Measurements from ENCODE around the gene HOMER3.
"Not testable (repeated sequence)": the region's sequence is repeated elsewhere in the genome, so short reads cannot be mapped to it uniquely, and the experiment has no call there.

Gene HOMER3

GRCh38 chr19:18952364-18953003 lies 11.5 kb upstream of the HOMER3 start:
- not testable (repeated sequence) for DNase-seq

DNA sequence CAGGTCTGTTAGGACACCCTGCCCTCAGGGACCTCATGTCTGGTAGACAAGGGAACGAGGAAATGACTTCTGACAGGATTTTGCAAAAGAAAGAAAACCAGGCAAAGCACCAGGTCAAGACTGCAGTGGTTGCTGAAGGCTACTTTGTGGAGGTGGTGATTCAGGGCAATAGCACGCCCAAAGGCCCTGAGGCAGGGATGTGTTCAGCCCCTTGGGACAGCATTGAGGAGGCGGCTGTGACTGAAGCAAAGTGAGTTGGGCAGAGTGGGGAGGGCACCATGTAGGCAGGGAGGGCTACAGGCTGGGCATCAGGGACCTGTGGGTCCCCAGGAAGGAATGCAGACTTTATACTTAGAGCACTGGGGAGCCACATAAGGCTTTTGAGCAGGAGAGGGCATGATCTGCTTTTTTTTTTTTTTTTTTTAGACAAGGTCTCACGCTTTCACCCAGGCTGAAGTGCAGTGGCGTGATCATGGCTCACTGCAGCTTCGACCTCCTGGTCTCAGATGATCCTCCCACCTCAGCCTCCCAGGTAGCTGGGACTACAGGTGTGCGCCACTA lies 10.8 kb upstream of the HOMER3 start:
- DNase-seq = no peak

DNA sequence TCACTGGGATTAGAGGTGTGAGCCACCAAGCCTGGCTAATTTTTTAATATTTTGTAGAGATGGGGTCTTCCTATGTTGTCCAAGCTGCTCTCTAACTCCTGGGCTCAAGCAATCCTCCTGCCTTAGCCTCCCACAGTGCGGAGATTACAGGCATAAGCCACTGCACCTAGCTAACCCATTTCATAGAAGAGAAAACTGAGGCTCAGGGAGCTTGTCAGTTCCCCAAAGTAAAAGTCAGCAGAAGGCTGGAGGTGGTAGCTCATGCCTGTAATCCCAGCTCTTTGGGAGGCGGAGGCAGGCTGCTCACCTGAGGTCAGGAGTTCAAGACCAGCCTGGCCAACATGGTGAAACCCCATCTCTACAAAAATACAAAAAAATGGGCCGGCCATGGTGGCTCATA lies 8.8 kb upstream of the HOMER3 start:
- no peak for DNase-seq

DNA sequence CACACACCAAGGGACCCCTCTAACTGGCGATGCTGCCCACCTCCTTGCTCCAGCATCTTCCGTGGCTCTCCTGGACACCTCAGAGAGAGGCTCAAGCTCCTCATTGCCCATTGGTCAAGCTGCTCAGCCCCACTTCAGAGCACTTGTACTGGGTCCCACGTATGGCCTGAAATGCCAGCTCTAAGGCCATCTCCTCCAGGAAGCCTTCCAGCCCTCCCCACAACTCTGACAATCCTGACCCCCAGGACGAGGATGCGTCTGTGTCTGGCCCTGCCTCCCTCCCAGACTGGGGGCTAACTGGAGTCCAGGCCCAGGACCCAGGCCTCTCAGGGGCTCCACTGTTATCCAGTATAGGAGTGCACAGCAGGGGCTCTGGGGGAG lies 7.9 kb upstream of the HOMER3 start:
- DNase-seq = no peak

- no peak for DNase-seq
These were observed 7.3 kb upstream of the HOMER3 start for GRCh38 chr19:18948075-18948975.

GRCh38 chr19:18946918-18947317 lies 5.9 kb upstream of the HOMER3 start:
- DNase-seq = no peak

DNA sequence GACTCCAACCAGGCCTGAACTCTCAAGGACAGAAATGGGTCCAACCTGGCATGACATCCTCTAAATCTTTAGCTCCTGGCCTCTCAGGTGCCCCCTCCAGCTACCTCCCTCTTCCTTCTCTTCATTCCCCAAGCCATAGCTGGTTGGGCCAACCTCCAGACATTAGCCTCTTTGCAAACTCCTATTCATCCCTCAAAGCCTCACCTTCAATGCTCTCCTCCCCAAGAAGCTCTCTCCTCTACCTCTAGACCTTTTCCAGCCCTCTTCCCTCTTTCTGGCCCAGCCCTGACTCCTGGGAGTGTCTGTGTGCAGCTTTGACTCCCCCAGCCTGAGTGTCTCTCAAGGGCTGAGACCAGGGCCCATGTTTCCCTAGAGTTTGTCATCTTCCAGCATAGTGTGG lies 5.3 kb upstream of the HOMER3 start:
- no peak for DNase-seq

- no peak for DNase-seq
These were observed 4.3 kb upstream of the HOMER3 start for GRCh38 chr19:18945297-18945696.

GRCh38 chr19:18943465-18943864 lies 2.4 kb upstream of the HOMER3 start:
- DNase-seq = no peak

- no peak for DNase-seq
These were observed 1.7 kb upstream of the HOMER3 start for GRCh38 chr19:18942692-18943091.

DNA sequence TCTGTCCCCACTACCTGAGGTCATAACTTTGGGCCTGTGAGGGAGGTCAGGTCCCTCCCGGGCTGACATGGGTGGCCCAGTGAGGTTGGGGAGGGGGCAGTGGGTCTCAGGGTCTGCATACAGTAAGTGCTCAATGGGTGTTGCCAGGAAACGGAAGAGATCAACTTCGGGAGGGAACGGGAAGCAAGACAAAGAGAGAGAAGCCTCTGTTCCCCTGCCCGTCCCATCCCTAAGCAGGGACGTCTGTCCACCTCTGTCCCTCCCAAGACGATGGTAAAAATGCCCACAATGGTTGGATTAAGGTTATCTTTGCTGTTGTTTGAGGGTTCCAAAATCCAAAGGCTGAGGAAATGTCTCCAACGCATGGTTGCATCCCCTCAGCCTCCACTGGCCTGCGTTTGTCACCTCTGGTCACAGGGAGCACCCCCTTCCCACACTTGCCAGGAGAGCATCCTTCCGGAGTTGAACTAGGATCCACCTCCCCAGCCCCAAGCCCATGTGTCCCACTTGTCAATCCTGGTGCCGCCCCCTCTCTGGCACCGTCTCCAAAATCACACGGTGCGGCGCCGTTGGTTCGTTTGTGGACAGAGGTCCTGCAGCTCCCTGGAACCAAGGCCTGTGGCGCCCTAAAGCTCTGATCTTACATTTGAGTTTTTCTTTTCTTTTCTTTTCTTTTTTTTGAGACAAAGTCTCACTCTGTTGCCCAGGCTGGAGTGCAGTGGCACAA lies 774 bp upstream of the HOMER3 start:
- no peak for DNase-seq

GRCh38 chr19:18939922-18940768 lies 872 bp downstream of the HOMER3 start:
- DNase-seq = no peak

- DNase-seq = no peak
These were observed 1.9 kb downstream of the HOMER3 start for GRCh38 chr19:18939163-18939562.

DNA sequence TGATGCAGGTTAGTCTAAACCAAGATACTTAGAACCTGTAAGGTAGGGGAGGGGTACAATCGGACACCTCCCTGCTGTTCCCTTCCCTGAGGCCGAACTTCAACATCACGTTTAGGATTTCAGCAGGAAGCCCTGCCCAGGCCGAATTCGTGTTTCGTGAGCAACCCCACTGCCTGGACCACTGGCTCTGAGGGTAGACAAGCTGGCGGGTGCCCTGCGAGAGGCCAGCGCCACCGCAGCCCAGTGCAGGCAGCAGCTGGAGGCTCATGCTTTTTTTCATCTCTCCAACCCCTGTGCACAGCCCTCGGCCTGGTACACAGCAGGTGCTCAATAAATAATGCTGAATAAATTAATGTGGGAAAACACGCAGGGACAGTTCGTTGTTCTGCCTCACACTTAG lies 7.7 kb downstream of the HOMER3 start:
- DNase-seq = no peak

GRCh38 chr19:18932216-18932841 lies 8.7 kb downstream of the HOMER3 start:
- DNase-seq = peak; percentile 84

DNA sequence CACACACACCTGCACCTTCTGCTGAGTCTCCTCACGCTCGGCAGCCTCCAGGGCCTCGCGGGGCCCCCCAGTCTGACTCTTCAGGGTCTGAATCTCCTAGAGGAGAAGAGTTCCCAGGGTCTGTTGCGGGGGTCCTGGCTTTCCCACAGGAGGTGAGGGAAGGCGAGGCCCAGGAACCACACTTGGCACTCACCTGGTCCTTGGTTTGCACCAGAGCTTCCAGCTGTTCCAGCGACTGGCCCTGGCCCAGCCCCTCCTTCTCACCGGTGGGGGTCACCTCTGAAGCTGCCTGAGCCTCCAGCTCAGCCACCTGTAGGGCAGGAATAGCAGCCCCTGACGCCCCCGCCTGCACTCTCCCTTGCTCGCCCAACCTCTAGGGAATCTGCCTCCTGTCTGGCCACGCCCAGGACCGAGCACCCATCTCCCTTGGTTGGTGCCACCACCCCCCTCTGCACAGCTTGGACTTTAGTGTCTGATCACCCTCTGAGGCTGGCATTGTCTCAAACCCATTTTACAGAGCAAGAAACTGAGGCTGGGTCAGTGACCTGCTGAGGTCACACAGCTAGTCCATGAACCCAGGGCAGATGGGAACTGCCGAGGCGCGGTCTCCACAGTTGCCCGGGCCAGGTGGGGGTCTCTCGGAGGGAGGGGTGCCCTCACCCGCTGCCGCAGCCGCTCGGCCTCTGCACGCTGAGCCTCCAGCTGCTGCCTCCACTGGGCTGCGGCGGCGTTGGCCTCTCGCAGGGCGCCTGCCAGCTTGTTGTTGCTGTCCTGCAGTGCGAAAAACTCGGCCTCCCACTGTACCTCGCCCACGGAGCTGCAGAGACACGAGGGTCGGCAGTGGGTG lies 9.5 kb downstream of the HOMER3 start:
- no peak for DNase-seq

DNA sequence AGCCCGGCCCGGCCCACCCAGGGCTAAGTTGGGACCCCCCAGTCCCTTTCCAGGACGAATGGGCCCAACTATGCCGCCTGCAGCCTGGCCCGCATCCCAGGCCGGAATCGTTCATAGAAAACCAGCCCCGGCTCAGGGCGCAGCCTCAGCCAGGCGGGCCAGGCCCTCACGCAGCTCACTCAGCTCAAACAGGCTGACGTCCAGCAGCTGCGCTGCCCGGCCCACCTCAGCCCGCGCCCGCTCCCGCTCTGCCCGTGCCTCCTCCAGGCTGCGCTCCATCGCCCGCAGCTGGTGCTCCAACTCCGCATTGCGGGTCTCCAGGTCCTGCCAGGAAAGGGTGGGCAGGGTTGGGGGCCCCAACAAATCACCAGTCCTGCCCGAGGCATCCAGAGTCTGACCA lies 11.7 kb downstream of the HOMER3 start:
- no peak for DNase-seq

- DNase-seq = no peak
These were observed 12.8 kb downstream of the HOMER3 start for GRCh38 chr19:18928018-18928805.

DNA sequence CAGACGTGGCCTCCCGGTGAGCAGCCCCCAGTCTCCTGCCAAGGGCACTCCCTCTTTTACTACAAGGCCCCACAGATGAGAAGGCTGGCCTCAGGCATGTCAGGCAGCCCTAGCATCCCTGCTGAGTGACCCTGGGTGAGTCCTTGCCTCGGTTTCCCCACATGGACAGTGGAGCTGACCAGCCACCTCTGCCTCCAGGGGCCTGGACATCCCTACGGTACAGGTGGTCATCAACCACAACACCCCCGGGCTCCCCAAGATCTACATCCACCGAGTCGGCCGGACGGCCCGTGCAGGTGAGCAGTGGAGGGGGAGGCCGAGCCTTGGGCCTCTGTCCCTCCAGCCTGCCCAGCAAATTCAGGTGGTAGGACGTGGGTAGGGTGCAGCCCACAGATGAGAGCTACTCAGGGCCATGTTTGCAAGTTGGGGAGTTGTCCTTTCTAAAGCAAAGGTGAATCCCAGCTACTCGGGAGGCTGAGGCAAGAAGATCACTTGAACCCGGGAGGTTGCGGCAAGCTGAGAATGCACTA lies 16.3 kb downstream of the HOMER3 start:
- no peak for DNase-seq

All from activated naive CD4-positive, alpha-beta T cell treated with Interleukin-2 at 50 U/mL for 16 hours (primary cell).